GM19035 (cell line): ENCODE results near the gene TMBIM1.
"Not testable (repeated sequence)": the region's sequence is repeated elsewhere in the genome, so short reads cannot be mapped to it uniquely, and the experiment has no call there.

Experiments
- ATAC-seq: cut with Tn5 transposase; IDR thresholded peaks from one replicate; pipeline ENCODE4 v1.9.1; 2021; ENCODE audit not compliant: unreplicated experiment

The TMBIM1 gene

GRCh38 chr2:218291318-218292047 lies 820 bp downstream of the TMBIM1 start:
- ATAC-seq, result no peak

- peak; percentile 42 for ATAC-seq
These were observed 1.7 kb downstream of the TMBIM1 start for GRCh38 chr2:218290316-218291261.

- ATAC-seq, result no peak
These were observed 2.5 kb downstream of the TMBIM1 start for GRCh38 chr2:218289639-218290315.

- peak; percentile 58 for ATAC-seq
These were observed 5.5 kb downstream of the TMBIM1 start for GRCh38 chr2:218286570-218287459.

- no peak for ATAC-seq
These were observed 6.7 kb downstream of the TMBIM1 start for GRCh38 chr2:218285604-218286003.

GRCh38 chr2:218284106-218284811 lies 8.0 kb downstream of the TMBIM1 start:
- ATAC-seq, result peak; percentile 58

- no peak for ATAC-seq
These were observed 9.9 kb downstream of the TMBIM1 start for GRCh38 chr2:218282173-218282991.

- ATAC-seq, result no peak
These were observed 10.9 kb downstream of the TMBIM1 start for GRCh38 chr2:218281449-218281848.

GRCh38 chr2:218280260-218280870 lies 11.9 kb downstream of the TMBIM1 start:
- ATAC-seq, result no peak

- ATAC-seq, result no peak
These were observed 13.6 kb downstream of the TMBIM1 start for GRCh38 chr2:218278531-218279360.

- no peak for ATAC-seq
These were observed 14.4 kb downstream of the TMBIM1 start for GRCh38 chr2:218277921-218278320.

- ATAC-seq, result no peak
These were observed 15.1 kb downstream of the TMBIM1 start for GRCh38 chr2:218276986-218277755.

- ATAC-seq, result no peak
These were observed 16.8 kb downstream of the TMBIM1 start for GRCh38 chr2:218275371-218276072.

GRCh38 chr2:218274586-218274985 lies 17.7 kb downstream of the TMBIM1 start:
- ATAC-seq, result no peak

- ATAC-seq, result no peak
These were observed 18.4 kb downstream of the TMBIM1 start for GRCh38 chr2:218273908-218274249.

GRCh38 chr2:218273214-218273907 lies 18.9 kb downstream of the TMBIM1 start:
- ATAC-seq, result not testable (repeated sequence)
